Endothelial cell of umbilical vein (primary cell): Measurements from ENCODE around the gene MUC4.

ENCODE experiments used
- EZH2 ChIP-seq: IDR thresholded peaks from 2 replicates; pipeline ENCODE4 v1.6.1; 2012; ENCODE audit warnings: borderline replicate concordance, low read depth, mild to moderate bottlenecking, moderate library complexity, low read length, inconsistent platforms; ENCODE audit not compliant: severe bottlenecking
- FOS ChIP-seq: IDR thresholded peaks from 2 replicates; pipeline ENCODE4 v1.6.1; 2011; ENCODE audit warnings: mild to moderate bottlenecking, low read length, moderate library complexity, borderline replicate concordance; ENCODE audit not compliant: insufficient read depth
- GATA2 ChIP-seq: IDR thresholded peaks from 2 replicates; pipeline ENCODE4 v1.7.0; 2011; ENCODE audit warnings: low read depth, mild to moderate bottlenecking, moderate library complexity, mixed read lengths, low read length; ENCODE audit not compliant: insufficient read length, insufficient read depth
- JUN ChIP-seq: IDR thresholded peaks from 2 replicates; pipeline ENCODE4 v1.6.1; 2011; ENCODE audit warnings: borderline replicate concordance, low read depth; ENCODE audit not compliant: insufficient read length, insufficient read depth
- MYC ChIP-seq: IDR thresholded peaks from one replicate; pipeline ENCODE4 v1.6.1; 2011; ENCODE audit warnings: mild to moderate bottlenecking, low read depth, low read length
- POLR2A ChIP-seq: IDR thresholded peaks from 2 replicates; pipeline ENCODE4 v1.6.1; 2012; ENCODE audit warnings: low read depth, mild to moderate bottlenecking, control low read depth, low read length
- POLR2AphosphoS5 ChIP-seq: IDR thresholded peaks from 2 replicates; pipeline ENCODE4 v1.6.1; 2012; ENCODE audit warnings: low read depth, mild to moderate bottlenecking, control low read depth, low read length, moderate library complexity; ENCODE audit not compliant: insufficient read depth
- TF ChIP-seq, protein P1 (sequence below), 2 donors: IDR thresholded peaks; 1 replicate in 1 of 2; 2 replicates in 1 of 2; pipeline ENCODE4 v1.5.1; 2011; ENCODE audit warnings: low read length in 2 of 2, mild to moderate bottlenecking in 2 of 2, moderate library complexity in 2 of 2, control low read depth in 1 of 2, inconsistent platforms in 1 of 2, low read depth in 1 of 2; ENCODE audit not compliant: insufficient read depth in 1 of 2; ENCODE audit errors: extremely low read depth in 1 of 2
- TF ChIP-seq, protein P2 (sequence below): IDR thresholded peaks from 2 replicates; pipeline ENCODE4 v1.6.1; 2011; ENCODE audit not compliant: insufficient read depth, insufficient read length

DNA sequence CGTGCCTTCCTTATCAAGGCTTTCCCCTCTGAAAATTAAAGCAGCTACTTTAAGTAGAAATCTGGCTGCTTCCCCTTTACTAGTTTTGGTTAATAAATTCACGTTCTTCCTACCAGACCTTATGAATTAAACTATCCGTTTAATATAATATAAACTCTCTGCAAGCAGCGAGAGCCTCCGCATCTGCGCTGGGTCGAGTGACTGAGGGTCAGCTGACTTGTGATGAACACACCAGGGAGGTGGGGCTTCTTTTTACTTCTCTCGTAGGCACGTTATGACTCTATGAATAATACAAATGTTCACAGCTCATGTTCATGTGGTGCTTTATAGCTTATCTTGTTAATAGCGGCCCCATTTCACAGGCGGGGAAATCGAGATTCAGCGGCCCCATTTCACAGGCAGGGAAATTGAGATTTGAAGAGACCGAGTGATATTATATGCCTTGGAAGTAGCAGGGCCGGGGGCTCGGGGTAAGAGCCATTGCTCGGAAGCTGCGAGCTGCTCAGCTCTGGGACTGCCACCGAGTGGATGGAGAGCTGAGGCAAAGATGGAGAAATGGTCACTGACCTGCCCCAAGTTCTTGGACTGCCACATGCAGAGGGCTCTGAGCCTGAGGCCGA lies 8.3 kb downstream of the MUC4 start:
- no peak for TF ChIP-seq POLR2A
- no peak for TF ChIP-seq JUN
- TF ChIP-seq, protein P1, sequence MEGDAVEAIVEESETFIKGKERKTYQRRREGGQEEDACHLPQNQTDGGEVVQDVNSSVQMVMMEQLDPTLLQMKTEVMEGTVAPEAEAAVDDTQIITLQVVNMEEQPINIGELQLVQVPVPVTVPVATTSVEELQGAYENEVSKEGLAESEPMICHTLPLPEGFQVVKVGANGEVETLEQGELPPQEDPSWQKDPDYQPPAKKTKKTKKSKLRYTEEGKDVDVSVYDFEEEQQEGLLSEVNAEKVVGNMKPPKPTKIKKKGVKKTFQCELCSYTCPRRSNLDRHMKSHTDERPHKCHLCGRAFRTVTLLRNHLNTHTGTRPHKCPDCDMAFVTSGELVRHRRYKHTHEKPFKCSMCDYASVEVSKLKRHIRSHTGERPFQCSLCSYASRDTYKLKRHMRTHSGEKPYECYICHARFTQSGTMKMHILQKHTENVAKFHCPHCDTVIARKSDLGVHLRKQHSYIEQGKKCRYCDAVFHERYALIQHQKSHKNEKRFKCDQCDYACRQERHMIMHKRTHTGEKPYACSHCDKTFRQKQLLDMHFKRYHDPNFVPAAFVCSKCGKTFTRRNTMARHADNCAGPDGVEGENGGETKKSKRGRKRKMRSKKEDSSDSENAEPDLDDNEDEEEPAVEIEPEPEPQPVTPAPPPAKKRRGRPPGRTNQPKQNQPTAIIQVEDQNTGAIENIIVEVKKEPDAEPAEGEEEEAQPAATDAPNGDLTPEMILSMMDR (IDR thresholded peaks at IDR 0.05; ENCODE audit: extremely low read depth in 1 of 2, insufficient read depth in 1 of 2, low read depth in 1 of 2, low read length in 2 of 2) = no peak
- no peak for TF ChIP-seq POLR2AphosphoS5
- no peak for TF ChIP-seq EZH2
- TF ChIP-seq MYC = no peak
- TF ChIP-seq, protein P2, sequence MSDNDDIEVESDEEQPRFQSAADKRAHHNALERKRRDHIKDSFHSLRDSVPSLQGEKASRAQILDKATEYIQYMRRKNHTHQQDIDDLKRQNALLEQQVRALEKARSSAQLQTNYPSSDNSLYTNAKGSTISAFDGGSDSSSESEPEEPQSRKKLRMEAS = no peak
- TF ChIP-seq FOS = no peak
- TF ChIP-seq GATA2 = no peak
